GM21526 (cell line): ENCODE results near the gene DPY19L2.
"Not testable (repeated sequence)": the region's sequence is repeated elsewhere in the genome, so short reads cannot be mapped to it uniquely, and the experiment has no call there.

ENCODE experiments used
- ATAC-seq: cut with Tn5 transposase; IDR thresholded peaks from one replicate; pipeline ENCODE4 v1.9.1; 2021; ENCODE audit warnings: moderate library complexity; ENCODE audit not compliant: unreplicated experiment, low FRiP score

The DPY19L2 gene

DNA sequence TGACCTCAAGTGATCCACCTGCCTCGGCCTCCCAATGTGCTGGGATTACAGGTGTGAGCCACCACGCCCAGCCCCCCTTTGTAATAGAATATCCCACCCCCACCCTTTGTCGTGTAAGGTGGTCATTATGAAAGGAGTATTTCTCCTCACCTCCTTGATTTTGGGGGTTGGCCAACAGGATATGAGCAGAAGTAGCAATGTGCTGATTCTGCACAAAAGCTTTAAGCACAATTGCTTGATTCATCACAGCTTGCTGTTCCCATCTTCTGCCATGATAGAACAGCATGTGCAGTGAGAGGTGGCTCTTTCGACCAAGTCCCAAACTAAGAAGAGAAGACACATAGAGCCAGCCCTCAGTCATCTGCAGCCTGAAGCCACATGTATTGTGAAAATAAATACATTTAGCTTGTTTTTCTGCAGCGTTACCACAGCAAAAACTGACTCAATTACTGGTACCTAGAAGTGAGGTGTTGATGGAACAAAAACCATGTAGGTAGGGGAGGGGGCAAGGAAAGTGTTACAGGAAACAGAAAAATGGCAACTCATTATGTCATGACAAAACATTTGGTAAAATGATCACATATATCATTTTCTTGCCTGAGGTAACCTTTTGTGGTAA lies 122.9 kb downstream of the DPY19L2 start:
- not testable (repeated sequence) for ATAC-seq

DNA sequence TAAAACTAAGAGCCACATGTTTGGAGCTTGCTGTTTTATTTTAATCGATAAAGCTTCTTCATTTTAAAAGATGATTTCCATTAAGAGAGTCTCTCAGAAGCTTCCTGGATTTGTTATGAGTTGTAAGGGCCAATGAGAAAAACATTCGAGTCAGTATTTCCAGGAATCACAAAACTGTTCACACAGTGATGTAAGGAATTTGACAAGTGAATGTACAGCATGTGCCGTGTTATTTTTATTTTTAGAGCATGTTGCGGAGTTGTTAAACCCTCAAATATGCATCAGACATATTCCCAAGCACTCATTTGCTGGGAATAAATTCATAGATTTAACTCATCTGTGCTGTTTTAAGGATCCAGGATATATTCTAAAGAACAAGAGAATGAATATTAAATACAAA lies 129.6 kb downstream of the DPY19L2 start:
- ATAC-seq = not testable (repeated sequence)

DNA sequence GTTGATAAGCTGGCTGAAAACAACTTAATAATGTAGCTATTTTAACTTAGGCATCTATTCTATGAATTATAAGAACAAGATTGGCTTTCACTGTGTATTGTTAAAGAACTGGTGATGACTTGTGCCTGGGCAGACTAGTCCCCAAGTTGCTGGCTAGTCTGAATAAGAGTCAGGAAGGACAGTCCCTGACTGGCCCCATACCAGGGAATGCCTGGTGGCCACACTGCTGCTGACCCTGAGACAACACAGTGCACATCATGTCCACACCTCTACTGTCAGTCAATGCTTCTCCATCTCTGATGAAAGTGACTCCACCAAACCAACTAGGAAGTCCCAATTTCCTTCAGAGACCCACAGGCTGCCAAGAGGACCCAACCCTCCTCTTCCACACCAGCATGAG lies 130.5 kb downstream of the DPY19L2 start:
- ATAC-seq = not testable (repeated sequence)

DNA sequence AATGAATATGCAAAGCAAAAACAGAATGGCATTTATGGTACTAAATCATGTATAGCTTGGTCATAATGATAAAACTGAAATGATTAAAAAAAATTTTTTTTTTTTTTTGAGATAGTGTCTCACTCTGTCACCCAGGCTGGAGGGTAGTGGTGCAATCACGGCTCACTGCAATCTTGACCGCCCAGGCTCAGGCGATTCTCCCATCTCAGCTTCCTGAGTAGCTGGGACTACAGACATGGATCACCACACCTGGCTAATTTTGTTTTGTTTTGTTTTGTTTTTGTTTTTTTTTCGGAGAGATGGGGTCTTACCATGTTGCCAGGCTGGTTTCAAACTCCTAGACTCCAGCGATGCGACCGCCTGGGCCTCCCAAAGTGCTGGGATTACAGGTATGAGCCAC lies 138.7 kb downstream of the DPY19L2 start:
- ATAC-seq = not testable (repeated sequence)

DNA sequence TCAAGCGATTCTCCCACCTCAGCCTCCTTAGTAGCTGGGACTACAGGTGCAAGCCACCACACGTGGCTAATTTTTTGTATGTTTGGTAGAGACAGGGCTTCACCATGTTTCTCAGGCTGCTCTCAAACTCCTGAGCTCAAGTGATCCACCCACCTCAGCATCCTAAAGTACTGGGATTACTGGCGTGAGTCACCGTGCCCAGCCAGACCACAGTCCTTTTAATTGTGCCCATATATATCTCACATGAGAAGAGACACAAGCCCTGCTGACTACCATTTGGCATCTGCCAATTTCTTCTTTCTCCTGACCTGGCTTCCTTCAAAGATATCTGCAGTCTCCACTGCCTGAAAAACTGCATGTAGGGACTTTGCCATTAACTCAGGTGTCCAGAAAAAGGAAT lies 142.5 kb downstream of the DPY19L2 start:
- no peak for ATAC-seq

DNA sequence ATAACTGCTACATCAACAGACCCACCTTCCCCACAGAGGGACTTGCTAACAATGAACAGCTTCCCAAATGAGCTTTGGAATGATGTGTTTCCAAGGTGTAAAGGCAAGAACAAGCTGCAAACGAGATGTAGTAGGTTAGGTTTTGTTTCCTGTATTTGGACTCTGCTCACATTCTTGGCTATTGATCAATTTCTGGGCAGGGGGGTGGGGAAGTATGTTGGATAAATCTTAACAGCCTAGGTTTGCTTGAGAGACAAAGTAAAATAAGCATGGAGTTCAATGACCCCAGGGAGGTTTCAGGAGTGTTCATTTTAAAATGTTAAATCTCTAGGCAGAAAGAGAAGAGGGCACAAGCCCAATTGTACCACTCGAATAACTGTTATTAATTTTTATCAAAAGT lies 146.6 kb downstream of the DPY19L2 start:
- no peak for ATAC-seq
